HCT116 (cell line): Measurements from ENCODE around the gene SGSH.

Experiments used
- CEBPB ChIP-seq: IDR thresholded peaks from 2 replicates; pipeline ENCODE4 v1.6.1; 2012; ENCODE audit warnings: low read depth
- CTCF ChIP-seq, 3 experiments: fragments of 200-600 bp in 1 of 3; sonication (generic) in 1 of 3; IDR thresholded peaks in 2 of 3; conservative IDR thresholded peaks in 1 of 3; 2 replicates each; pipeline ENCODE4 v1.5.1; 2012 to 2017; ENCODE audit warnings: low read depth in 2 of 3, low read length in 2 of 3, antibody characterized with exemption in 1 of 3, borderline replicate concordance in 1 of 3, control low read depth in 1 of 3, mild to moderate bottlenecking in 1 of 3, mixed read lengths in 1 of 3, mixed run types in 1 of 3, moderate library complexity in 1 of 3; ENCODE audit not compliant: insufficient read depth in 1 of 3
- EZH2 ChIP-seq: fragments of 200-600 bp; sonication (generic); IDR thresholded peaks from 2 replicates; pipeline ENCODE4 v1.6.1; 2017; ENCODE audit warnings: antibody characterized with exemption, mixed run types
- POLR2A ChIP-seq: IDR thresholded peaks from 2 replicates; pipeline ENCODE4 v1.7.0; 2011; ENCODE audit warnings: borderline replicate concordance; ENCODE audit not compliant: insufficient read depth, insufficient read length; ENCODE audit errors: extremely low read depth
- POLR2AphosphoS5 ChIP-seq: IDR thresholded peaks from 2 replicates; pipeline ENCODE4 v1.6.1; 2011; ENCODE audit warnings: mild to moderate bottlenecking, low read depth, low read length, moderate library complexity
- RAD21 ChIP-seq: IDR thresholded peaks from 2 replicates; pipeline ENCODE4 v1.6.1; 2012; ENCODE audit warnings: low read depth, mild to moderate bottlenecking
- REST ChIP-seq: IDR thresholded peaks from 2 replicates; pipeline ENCODE4 v1.6.1; 2012; ENCODE audit warnings: low read depth

GRCh38 chr17:80261895-80262279 lies 41.8 kb upstream of the SGSH start:
- no peak for TF ChIP-seq CEBPB
- TF ChIP-seq POLR2AphosphoS5, result no peak
- no peak for TF ChIP-seq POLR2A
- no peak for TF ChIP-seq EZH2
- no peak for TF ChIP-seq CTCF (IDR thresholded peaks at IDR 0.05 in 2 of 3, conservative IDR thresholded peaks at IDR 0.05 in 1 of 3; ENCODE audit: borderline replicate concordance in 1 of 3, insufficient read depth in 1 of 3, low read depth in 2 of 3, low read length in 2 of 3)
- no peak for TF ChIP-seq REST
- TF ChIP-seq RAD21, result no peak
